Vagina (tissue), 2 donors: Measurements from ENCODE around the gene ANKRD16.

Experiments used
- POLR2A ChIP-seq, 2 donors: fragments of 450-650 bp; IDR thresholded peaks; one replicate each; pipeline ENCODE4 v1.6.1; 2017; ENCODE audit warnings: antibody characterized with exemption in 2 of 2, mild to moderate bottlenecking in 2 of 2, moderate library complexity in 2 of 2
- POLR2AphosphoS5 ChIP-seq, 2 donors: sonication (generic); formaldehyde crosslinking; IDR thresholded peaks; one replicate each; pipeline ENCODE4 v1.9.0; 2017; ENCODE audit warnings: antibody characterized with exemption in 2 of 2, mild to moderate bottlenecking in 2 of 2, low read depth in 1 of 2; ENCODE audit not compliant: insufficient read depth in 1 of 2
- TF ChIP-seq, protein P1 (sequence below), 3 experiments: fragments of 450-650 bp in 2 of 3; fragments of 200-600 bp in 1 of 3; sonication (generic) in 1 of 3; IDR thresholded peaks; one replicate each; pipeline ENCODE4 v1.5.1; 2017 to 2019; ENCODE audit warnings: antibody characterized with exemption in 3 of 3, mild to moderate bottlenecking in 2 of 3, moderate library complexity in 2 of 3

- TF ChIP-seq, protein P1, sequence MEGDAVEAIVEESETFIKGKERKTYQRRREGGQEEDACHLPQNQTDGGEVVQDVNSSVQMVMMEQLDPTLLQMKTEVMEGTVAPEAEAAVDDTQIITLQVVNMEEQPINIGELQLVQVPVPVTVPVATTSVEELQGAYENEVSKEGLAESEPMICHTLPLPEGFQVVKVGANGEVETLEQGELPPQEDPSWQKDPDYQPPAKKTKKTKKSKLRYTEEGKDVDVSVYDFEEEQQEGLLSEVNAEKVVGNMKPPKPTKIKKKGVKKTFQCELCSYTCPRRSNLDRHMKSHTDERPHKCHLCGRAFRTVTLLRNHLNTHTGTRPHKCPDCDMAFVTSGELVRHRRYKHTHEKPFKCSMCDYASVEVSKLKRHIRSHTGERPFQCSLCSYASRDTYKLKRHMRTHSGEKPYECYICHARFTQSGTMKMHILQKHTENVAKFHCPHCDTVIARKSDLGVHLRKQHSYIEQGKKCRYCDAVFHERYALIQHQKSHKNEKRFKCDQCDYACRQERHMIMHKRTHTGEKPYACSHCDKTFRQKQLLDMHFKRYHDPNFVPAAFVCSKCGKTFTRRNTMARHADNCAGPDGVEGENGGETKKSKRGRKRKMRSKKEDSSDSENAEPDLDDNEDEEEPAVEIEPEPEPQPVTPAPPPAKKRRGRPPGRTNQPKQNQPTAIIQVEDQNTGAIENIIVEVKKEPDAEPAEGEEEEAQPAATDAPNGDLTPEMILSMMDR (IDR thresholded peaks at IDR 0.05): no peak
- TF ChIP-seq POLR2A (IDR thresholded peaks at IDR 0.05): no peak
- TF ChIP-seq POLR2AphosphoS5 (IDR thresholded peaks at IDR 0.05; ENCODE audit: insufficient read depth in 1 of 2, low read depth in 1 of 2): no peak
Observed at GRCh38 chr10:5871596-5871995, 18.1 kb downstream of the ANKRD16 start.
